Hematopoietic multipotent progenitor cell (in vitro differentiated cells): ENCODE results near the gene ZFP2. TPM values are rescaled to one million over a fixed set of nuclear protein-coding genes. Genes with fewer than 3 reads are reported as not detected.

Source experiments
- DNase-seq, 3 donors: peaks; one replicate each; pipeline ENCODE4 v3.0.0-alpha.2; 2011 to 2015; ENCODE audit warnings: low read depth in 2 of 3, low spot score in 2 of 3
- total RNA-seq: library from RNA; depleted of rRNA; stranded (reverse); fragments of >200 nt; gene quantifications from one replicate; pipeline ENCODE4 v1.2.3, GENCODE V29; 2012

ZFP2 gene
- total RNA-seq, 1 donor = 0.27 TPM

GRCh38 chr5:178965465-178966055 lies 69.8 kb downstream of the ZFP2 start:
- DNase-seq = no peak

- DNase-seq = no peak
Observed at GRCh38 chr5:178981381-178981780, 85.7 kb downstream of the ZFP2 start.

Other genes starting within 250 kb of the ZFP2 start
- gene ZNF354A, start 165.3 kb upstream of the ZFP2 start, total RNA-seq = 3.2 TPM
- 8.6 TPM for gene ZNF354B, start 36.0 kb upstream of the ZFP2 start, total RNA-seq
- 0.54 TPM for gene ZNF454, start 45.3 kb downstream of the ZFP2 start, total RNA-seq
- not detected for gene GRM6, start 99.4 kb downstream of the ZFP2 start, total RNA-seq
- 5.4 TPM for gene ZNF879, start 127.9 kb downstream of the ZFP2 start, total RNA-seq
- gene ZNF354C, start 164.5 kb downstream of the ZFP2 start, total RNA-seq = 3.2 TPM